GM13976 (cell line): ENCODE results near the gene HS3ST4.

Experiments
- DNase-seq: peaks from one replicate; pipeline ENCODE4 v3.0.0; 2012; ENCODE audit warnings: low spot score
- CTCF ChIP-seq: IDR thresholded peaks from 2 replicates; pipeline ENCODE4 v1.5.1; 2012; ENCODE audit warnings: borderline replicate concordance, mild to moderate bottlenecking; ENCODE audit not compliant: insufficient read depth; ENCODE audit errors: extremely low read depth, missing control alignments, control extremely low read depth
- in situ Hi-C: fragments of 300-500 bp; cut with MboI; formaldehyde crosslinking; loops from one replicate; pipeline ENCODE4 v1.12.0; 2022; ENCODE audit warnings: low sequenced_read_pairs, mixed read lengths, inconsistent platforms; ENCODE audit not compliant: unreplicated experiment

HS3ST4 gene

GRCh38 chr16:25690552-25691143, 1.1 kb upstream of the HS3ST4 start:
- no peak for DNase-seq
- in situ Hi-C loops: no loop called here
- TF ChIP-seq CTCF: no peak

- TF ChIP-seq CTCF: no peak
- peak; percentile 36 for DNase-seq
- in situ Hi-C loops: no loop called here
Observed at GRCh38 chr16:25692351-25692741, 587 bp downstream of the HS3ST4 start.

GRCh38 chr16:25692742-25693508, 1.2 kb downstream of the HS3ST4 start:
- in situ Hi-C loops: no loop called here
- no peak for TF ChIP-seq CTCF
- DNase-seq: peak; percentile 32

GRCh38 chr16:25693631-25694030, 1.9 kb downstream of the HS3ST4 start:
- no peak for DNase-seq
- TF ChIP-seq CTCF: no peak
- in situ Hi-C loops: no loop called here

GRCh38 chr16:25699069-25699468, 7.3 kb downstream of the HS3ST4 start:
- in situ Hi-C loops: no loop called here
- TF ChIP-seq CTCF: no peak
- no peak for DNase-seq

GRCh38 chr16:25700547-25700946, 8.8 kb downstream of the HS3ST4 start:
- no peak for DNase-seq
- no peak for TF ChIP-seq CTCF
- in situ Hi-C loops: no loop called here
